ENCODE results near the gene BMP10. TPM values are rescaled to one million over a fixed set of nuclear protein-coding genes. Genes with fewer than 3 reads are reported as not detected.

The BMP10 gene
- total and polyA plus RNA-seq, 10 of the 15 experiments (the other 5 are each of a cell fraction or from before 2014, with no cell fraction given): 0.04 TPM; not detected in 9

- TF ChIP-seq ATF7 (IDR thresholded peaks at IDR 0.05; ENCODE audit: low read depth): no peak
- TF ChIP-seq TBL1XR1 (IDR thresholded peaks at IDR 0.05; ENCODE audit: low read depth, low read length): no peak
- TF ChIP-seq E4F1 (IDR thresholded peaks at IDR 0.05; ENCODE audit: borderline replicate concordance, partially characterized antibody): no peak
Measured at GRCh38 chr2:68917034-68917718, 46.0 kb upstream of the BMP10 start (continued).

GRCh38 chr2:68916226-68916625 lies 45.0 kb upstream of the BMP10 start:
- Histone ChIP-seq H3K4me1 (ENCODE audit: control insufficient read depth, insufficient read depth, low read length) (no peaks in the 10 kb centered on the region), H3K4me2 (ENCODE audit: control insufficient read depth, insufficient read depth) (no peak overlapping the region), H3K27ac (ENCODE audit: control insufficient read depth, insufficient read depth) (no peak overlapping the region), H4K20me1 (ENCODE audit: control insufficient read depth, insufficient read depth) (no peaks in the 10 kb centered on the region), H3K79me2 (ENCODE audit: control insufficient read depth, insufficient read depth, low read length) (no peaks in the 10 kb centered on the region), H3K27me3 (replicated peaks in 1 of 2; ENCODE audit: control insufficient read depth in 2 of 2, insufficient read depth in 2 of 2, low read length in 1 of 2) (no peaks in the 10 kb centered on the region; a peak in 1 of 4 replicates), H3K9ac (ENCODE audit: control insufficient read depth, insufficient read depth, low read length) (no peak overlapping the region), H3K4me3 (no peak overlapping the region), H3K9me3 (replicated peaks; ENCODE audit: control insufficient read depth, insufficient read depth, low read length) (no peaks in the 10 kb centered on the region), H3K36me3 (ENCODE audit: control insufficient read depth in 2 of 2, insufficient read depth in 2 of 2, low read length in 1 of 2) (no peaks in the 10 kb centered on the region), H2AFZ (ENCODE audit: control insufficient read depth, low read depth, low read length) (no peak overlapping the region)
- 82% methylated on average over 1 of the region's 1 CpG for WGBS (ENCODE audit: insufficient coverage, insufficient replicate concordance, low lambda C conversion rate, missing lambda C conversion rate)
- intact Hi-C loops (cut with micrococcal nuclease; ENCODE audit: unreplicated experiment): no loop called here
- ChIA-PET POLR2A (no interaction called here), CTCF (no interaction called here), RAD21 (ENCODE audit: unreplicated experiment) (no interaction called here), SMC1A (ENCODE audit: uncharacterized antibody, unreplicated experiment) (no interaction called here)
- in situ Hi-C loops (cut with MboI): loop anchor here (5.0 kb wide), 1 partner anchor 444 kb away; no protein-coding TSS in a partner anchor
- ATAC-seq (no peak), FAIRE-seq (no peak), DNase-seq (ENCODE audit: low read depth, low spot score) (no peak)
- BruUV-seq (replicated peaks): no TSS peak
- TF ChIP-seq, protein P1, sequence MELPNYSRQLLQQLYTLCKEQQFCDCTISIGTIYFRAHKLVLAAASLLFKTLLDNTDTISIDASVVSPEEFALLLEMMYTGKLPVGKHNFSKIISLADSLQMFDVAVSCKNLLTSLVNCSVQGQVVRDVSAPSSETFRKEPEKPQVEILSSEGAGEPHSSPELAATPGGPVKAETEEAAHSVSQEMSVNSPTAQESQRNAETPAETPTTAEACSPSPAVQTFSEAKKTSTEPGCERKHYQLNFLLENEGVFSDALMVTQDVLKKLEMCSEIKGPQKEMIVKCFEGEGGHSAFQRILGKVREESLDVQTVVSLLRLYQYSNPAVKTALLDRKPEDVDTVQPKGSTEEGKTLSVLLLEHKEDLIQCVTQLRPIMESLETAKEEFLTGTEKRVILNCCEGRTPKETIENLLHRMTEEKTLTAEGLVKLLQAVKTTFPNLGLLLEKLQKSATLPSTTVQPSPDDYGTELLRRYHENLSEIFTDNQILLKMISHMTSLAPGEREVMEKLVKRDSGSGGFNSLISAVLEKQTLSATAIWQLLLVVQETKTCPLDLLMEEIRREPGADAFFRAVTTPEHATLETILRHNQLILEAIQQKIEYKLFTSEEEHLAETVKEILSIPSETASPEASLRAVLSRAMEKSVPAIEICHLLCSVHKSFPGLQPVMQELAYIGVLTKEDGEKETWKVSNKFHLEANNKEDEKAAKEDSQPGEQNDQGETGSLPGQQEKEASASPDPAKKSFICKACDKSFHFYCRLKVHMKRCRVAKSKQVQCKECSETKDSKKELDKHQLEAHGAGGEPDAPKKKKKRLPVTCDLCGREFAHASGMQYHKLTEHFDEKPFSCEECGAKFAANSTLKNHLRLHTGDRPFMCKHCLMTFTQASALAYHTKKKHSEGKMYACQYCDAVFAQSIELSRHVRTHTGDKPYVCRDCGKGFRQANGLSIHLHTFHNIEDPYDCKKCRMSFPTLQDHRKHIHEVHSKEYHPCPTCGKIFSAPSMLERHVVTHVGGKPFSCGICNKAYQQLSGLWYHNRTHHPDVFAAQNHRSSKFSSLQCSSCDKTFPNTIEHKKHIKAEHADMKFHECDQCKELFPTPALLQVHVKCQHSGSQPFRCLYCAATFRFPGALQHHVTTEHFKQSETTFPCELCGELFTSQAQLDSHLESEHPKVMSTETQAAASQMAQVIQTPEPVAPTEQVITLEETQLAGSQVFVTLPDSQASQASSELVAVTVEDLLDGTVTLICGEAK (IDR thresholded peaks at IDR 0.05; ENCODE audit: borderline replicate concordance): no peak
- no peak for TF ChIP-seq ZNF384 (IDR thresholded peaks at IDR 0.05; ENCODE audit: borderline replicate concordance, low read depth, low read length)
- TF ChIP-seq BMI1 (IDR thresholded peaks at IDR 0.05; ENCODE audit: borderline replicate concordance): no peak
- no peak for TF ChIP-seq USF1 (IDR thresholded peaks at IDR 0.05; ENCODE audit: borderline replicate concordance, extremely low read length, insufficient read depth, low read depth, low read length)
- no peak for TF ChIP-seq NBN (IDR thresholded peaks at IDR 0.05)
- no peak for TF ChIP-seq SMC3 (IDR thresholded peaks at IDR 0.05; ENCODE audit: borderline replicate concordance, low read length)
- TF ChIP-seq, protein P2, sequence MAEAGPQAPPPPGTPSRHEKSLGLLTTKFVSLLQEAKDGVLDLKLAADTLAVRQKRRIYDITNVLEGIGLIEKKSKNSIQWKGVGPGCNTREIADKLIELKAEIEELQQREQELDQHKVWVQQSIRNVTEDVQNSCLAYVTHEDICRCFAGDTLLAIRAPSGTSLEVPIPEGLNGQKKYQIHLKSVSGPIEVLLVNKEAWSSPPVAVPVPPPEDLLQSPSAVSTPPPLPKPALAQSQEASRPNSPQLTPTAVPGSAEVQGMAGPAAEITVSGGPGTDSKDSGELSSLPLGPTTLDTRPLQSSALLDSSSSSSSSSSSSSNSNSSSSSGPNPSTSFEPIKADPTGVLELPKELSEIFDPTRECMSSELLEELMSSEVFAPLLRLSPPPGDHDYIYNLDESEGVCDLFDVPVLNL (IDR thresholded peaks at IDR 0.05; ENCODE audit: low read depth, low read length): no peak
- TF ChIP-seq CBX5 (IDR thresholded peaks at IDR 0.05; ENCODE audit: low read depth): no peak
- TF ChIP-seq RCOR1 (conservative IDR thresholded peaks at IDR 0.05; ENCODE audit: low read depth, low read length): no peak
- TF ChIP-seq SMAD1 (IDR thresholded peaks at IDR 0.05; ENCODE audit: low read depth, partially characterized antibody): no peak
- TF ChIP-seq RB1 (IDR thresholded peaks at IDR 0.05; ENCODE audit: borderline replicate concordance): no peak

Measured in GM12878 (cell line).